ENCODE data around the gene WDR59.
"Not testable (repeated sequence)": the region's sequence is repeated elsewhere in the genome, so short reads cannot be mapped to it uniquely, and the experiment has no call there.

WDR59 gene

GRCh38 chr16:74921051-74921450 is 63.9 kb downstream of the WDR59 start:
- no peak for DNase-seq (ENCODE audit: low spot score)
- no peak overlapping the region for H3K27ac ChIP-seq
- POLR2A ChIA-PET (ENCODE audit: low non-redundant PET): no interaction called here
- CTCF ChIA-PET: interaction anchor here (0.6 kb wide), 1 partner anchor 1791 kb away, joined by 4 read pairs; no protein-coding TSS in a partner anchor
- TF ChIP-seq, protein P1, sequence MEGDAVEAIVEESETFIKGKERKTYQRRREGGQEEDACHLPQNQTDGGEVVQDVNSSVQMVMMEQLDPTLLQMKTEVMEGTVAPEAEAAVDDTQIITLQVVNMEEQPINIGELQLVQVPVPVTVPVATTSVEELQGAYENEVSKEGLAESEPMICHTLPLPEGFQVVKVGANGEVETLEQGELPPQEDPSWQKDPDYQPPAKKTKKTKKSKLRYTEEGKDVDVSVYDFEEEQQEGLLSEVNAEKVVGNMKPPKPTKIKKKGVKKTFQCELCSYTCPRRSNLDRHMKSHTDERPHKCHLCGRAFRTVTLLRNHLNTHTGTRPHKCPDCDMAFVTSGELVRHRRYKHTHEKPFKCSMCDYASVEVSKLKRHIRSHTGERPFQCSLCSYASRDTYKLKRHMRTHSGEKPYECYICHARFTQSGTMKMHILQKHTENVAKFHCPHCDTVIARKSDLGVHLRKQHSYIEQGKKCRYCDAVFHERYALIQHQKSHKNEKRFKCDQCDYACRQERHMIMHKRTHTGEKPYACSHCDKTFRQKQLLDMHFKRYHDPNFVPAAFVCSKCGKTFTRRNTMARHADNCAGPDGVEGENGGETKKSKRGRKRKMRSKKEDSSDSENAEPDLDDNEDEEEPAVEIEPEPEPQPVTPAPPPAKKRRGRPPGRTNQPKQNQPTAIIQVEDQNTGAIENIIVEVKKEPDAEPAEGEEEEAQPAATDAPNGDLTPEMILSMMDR (conservative IDR thresholded peaks at IDR 0.05; ENCODE audit: low read depth): no peak

DNA sequence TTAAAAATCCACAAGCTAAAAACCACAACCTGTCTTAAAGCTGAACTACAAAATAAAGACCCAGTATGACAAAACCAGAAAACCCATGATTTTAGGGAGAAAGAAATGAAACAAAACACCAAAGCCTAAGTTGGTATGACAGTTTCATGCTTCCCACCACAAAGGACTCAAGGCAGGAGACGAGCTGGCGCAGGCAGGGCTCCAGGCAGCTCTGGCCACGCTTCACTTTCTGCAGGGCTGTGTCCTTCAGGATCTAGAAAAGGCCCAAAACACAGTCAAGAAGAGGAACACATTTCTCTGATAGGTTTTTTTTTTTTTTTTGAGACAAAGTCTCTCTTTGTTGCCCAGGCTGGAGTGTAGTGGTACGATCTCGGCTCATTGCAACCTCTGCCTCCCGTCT is 75.3 kb downstream of the WDR59 start:
- ChIA-PET POLR2A (ENCODE audit: low non-redundant PET) (no interaction called here), CTCF (interaction anchor here (0.6 kb wide), 1 partner anchor 47 kb away, joined by 4 read pairs; no protein-coding TSS in a partner anchor)
- DNase-seq (ENCODE audit: low spot score): no peak
- TF ChIP-seq, protein P1 (conservative IDR thresholded peaks at IDR 0.05; ENCODE audit: low read depth): no peak
- H3K27ac ChIP-seq: no peak overlapping the region

- H3K27ac ChIP-seq; POLR2A ChIA-PET (ENCODE audit: low non-redundant PET); DNase-seq (ENCODE audit: low spot score): not testable (repeated sequence)
- CTCF ChIA-PET: interaction anchor here (0.6 to 0.7 kb wide), 2 partner anchors 13 to 90 kb away, joined by 3 read pairs; partner anchors contain the start of gene ZNRF1
Observed at GRCh38 chr16:74908759-74909158, 76.2 kb downstream of the WDR59 start.

DNA sequence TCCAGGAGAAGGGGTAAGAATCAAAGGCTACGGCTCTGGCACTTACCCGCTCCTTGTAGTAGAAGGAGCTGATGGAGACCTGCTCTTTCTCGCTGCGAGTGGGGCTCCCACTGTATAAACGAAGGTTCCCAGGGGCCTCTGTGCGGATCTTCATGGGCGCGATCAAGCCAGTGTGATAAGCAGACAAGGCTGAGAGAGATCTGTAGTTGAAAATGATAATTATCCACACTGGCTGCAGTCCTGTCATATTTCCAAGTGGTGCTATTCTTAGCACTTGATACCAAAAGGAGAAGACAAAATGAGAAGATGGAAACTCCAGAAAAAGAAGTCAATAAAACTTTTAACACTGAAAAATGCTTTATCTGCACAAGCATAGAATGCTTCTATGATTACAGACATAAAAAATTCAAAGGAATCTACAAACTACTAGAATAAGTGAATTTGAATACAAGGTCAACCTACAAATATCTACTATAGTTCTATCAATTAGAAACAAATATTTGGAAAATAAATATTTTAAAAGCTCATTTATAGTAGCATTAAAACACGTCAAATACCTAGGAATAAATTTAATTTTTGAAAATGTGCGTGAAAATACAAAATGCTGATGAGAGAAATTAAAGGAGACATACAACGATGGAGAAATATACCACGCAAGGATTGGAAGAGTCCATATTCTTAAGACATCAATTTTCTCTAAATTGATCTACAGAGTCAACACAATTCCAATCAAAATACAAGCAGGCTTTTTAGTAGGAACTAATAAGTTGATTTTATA is 80.8 kb downstream of the WDR59 start:
- DNase-seq (ENCODE audit: low spot score): no peak
- TF ChIP-seq, protein P1 (conservative IDR thresholded peaks at IDR 0.05; ENCODE audit: low read depth): no peak
- ChIA-PET CTCF (interaction anchor here (0.6 kb wide), 1 partner anchor 132 kb away, joined by 3 read pairs; no protein-coding TSS in a partner anchor), POLR2A (ENCODE audit: low non-redundant PET) (interaction anchor here (0.6 kb wide), 1 partner anchor 235 kb away, joined by 11 read pairs; no protein-coding TSS in a partner anchor)
- no peak overlapping the region for H3K27ac ChIP-seq

DNA sequence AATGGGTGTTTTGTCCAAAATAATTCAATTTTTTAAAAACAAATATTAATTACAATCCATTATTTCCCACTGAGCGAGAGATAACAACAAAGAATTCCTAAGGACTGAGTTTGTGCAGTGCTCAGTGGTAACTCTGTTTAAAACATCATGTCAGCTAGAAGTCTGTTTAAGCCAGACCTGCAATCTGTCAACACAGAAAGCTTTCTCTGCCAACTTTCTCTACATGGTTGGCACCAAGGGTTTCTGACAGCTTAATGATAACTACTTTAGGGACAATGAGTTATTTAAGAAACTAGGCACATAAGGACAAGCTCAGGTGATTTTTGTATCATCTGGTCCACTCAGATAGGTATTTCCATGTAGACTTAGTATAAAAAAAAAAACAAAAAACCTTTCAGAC is 81.8 kb downstream of the WDR59 start:
- CTCF ChIA-PET: no interaction called here
- POLR2A ChIA-PET (ENCODE audit: low non-redundant PET): no interaction called here
- H3K27ac ChIP-seq: no peak overlapping the region
- no peak for DNase-seq (ENCODE audit: low spot score)
- TF ChIP-seq, protein P1 (conservative IDR thresholded peaks at IDR 0.05; ENCODE audit: low read depth): no peak

GRCh38 chr16:74902161-74902560 is 82.8 kb downstream of the WDR59 start:
- no peak overlapping the region for H3K27ac ChIP-seq
- TF ChIP-seq, protein P1 (conservative IDR thresholded peaks at IDR 0.05; ENCODE audit: low read depth): no peak
- no peak for DNase-seq (ENCODE audit: low spot score)
- POLR2A ChIA-PET (ENCODE audit: low non-redundant PET): no interaction called here
- CTCF ChIA-PET: no interaction called here

GRCh38 chr16:74901606-74902005 is 83.3 kb downstream of the WDR59 start:
- H3K27ac ChIP-seq: no peak overlapping the region
- TF ChIP-seq, protein P1 (conservative IDR thresholded peaks at IDR 0.05; ENCODE audit: low read depth): no peak
- DNase-seq (ENCODE audit: low spot score): no peak
- POLR2A ChIA-PET (ENCODE audit: low non-redundant PET): no interaction called here
- CTCF ChIA-PET: no interaction called here

All from RWPE1 (cell line).